Omental fat pad (tissue), 4 donors: ENCODE measurements around the gene WBP11. TPM values are rescaled to one million over a fixed set of nuclear protein-coding genes. Genes with fewer than 3 reads are reported as not detected.
A peak's percentile ranks its signal among the peaks of the same experiment; 100 is the strongest.

ENCODE experiments used
- ATAC-seq: fragments of 150-250 bp; one replicate; pipeline ENCODE4 v1.9.1; 2016; ENCODE audit warnings: mild to moderate bottlenecking, moderate library complexity; ENCODE audit not compliant: low FRiP score
- DNase-seq: peaks from one replicate; pipeline ENCODE4 v3.0.0-alpha.2; 2019; ENCODE audit warnings: low spot score
- CTCF ChIP-seq, 3 donors: fragments of 450-650 bp; IDR thresholded peaks; one replicate each; pipeline ENCODE4 v1.5.1; 2016 to 2017; ENCODE audit warnings: antibody characterized with exemption in 3 of 3, mild to moderate bottlenecking in 3 of 3, moderate library complexity in 2 of 3
- total RNA-seq, 4 donors: library from RNA; depleted of rRNA; stranded (reverse); fragments of >200 nt; gene quantifications; one replicate each; pipeline ENCODE4 v1.1.0, GENCODE V29; 2016

The WBP11 gene
- total RNA-seq, 4 donors from 2014 or later = 17.2 to 29.7 (median 19.3) TPM

GRCh38 chr12:14845350-14845750, 42.1 kb upstream of the WBP11 start:
- ATAC-seq (no peak), DNase-seq (no peak)
- peak in 1 of 3 donors; percentile 34 for TF ChIP-seq CTCF (IDR thresholded peaks at IDR 0.05)

- no peak for DNase-seq
- TF ChIP-seq CTCF (IDR thresholded peaks at IDR 0.05) = no peak
Measured at GRCh38 chr12:14844401-14844800, 41.1 kb upstream of the WBP11 start.

GRCh38 chr12:14843425-14843887, 40.2 kb upstream of the WBP11 start, which contains the start of gene ART4:
ART4 (minus strand) TSS chr12:14843526; CDS start chr12:14843113, 413 bp downstream.
- no peak for DNase-seq
- no peak for TF ChIP-seq CTCF (IDR thresholded peaks at IDR 0.05)
- no peak for ATAC-seq

More at GRCh38 chr12:14844401-14844800, 41.1 kb upstream of the WBP11 start:
- no peak for ATAC-seq

- no peak for ATAC-seq
- no peak for TF ChIP-seq CTCF (IDR thresholded peaks at IDR 0.05)
Measured at GRCh38 chr12:14842315-14842714, 39.0 kb upstream of the WBP11 start.

GRCh38 chr12:14841761-14842160, 38.5 kb upstream of the WBP11 start:
- ATAC-seq (peak; percentile 38), DNase-seq (no peak)
- TF ChIP-seq CTCF (IDR thresholded peaks at IDR 0.05) = no peak

More at GRCh38 chr12:14842315-14842714, 39.0 kb upstream of the WBP11 start:
- DNase-seq = no peak

- no peak for TF ChIP-seq CTCF (IDR thresholded peaks at IDR 0.05)
- ATAC-seq = no peak
Measured at GRCh38 chr12:14840616-14841015, 37.3 kb upstream of the WBP11 start.

GRCh38 chr12:14839262-14839661, 36.0 kb upstream of the WBP11 start:
- DNase-seq = no peak
- no peak for TF ChIP-seq CTCF (IDR thresholded peaks at IDR 0.05)
- no peak for ATAC-seq

More at GRCh38 chr12:14840616-14841015, 37.3 kb upstream of the WBP11 start:
- no peak for DNase-seq
